ENCODE measurements around the gene CNKSR3. TPM values are rescaled to one million over a fixed set of nuclear protein-coding genes. Genes with fewer than 3 reads are reported as not detected.

CNKSR3 gene
- total RNA-seq, 1 donor from 2014 or later, result 10.3 TPM

DNA sequence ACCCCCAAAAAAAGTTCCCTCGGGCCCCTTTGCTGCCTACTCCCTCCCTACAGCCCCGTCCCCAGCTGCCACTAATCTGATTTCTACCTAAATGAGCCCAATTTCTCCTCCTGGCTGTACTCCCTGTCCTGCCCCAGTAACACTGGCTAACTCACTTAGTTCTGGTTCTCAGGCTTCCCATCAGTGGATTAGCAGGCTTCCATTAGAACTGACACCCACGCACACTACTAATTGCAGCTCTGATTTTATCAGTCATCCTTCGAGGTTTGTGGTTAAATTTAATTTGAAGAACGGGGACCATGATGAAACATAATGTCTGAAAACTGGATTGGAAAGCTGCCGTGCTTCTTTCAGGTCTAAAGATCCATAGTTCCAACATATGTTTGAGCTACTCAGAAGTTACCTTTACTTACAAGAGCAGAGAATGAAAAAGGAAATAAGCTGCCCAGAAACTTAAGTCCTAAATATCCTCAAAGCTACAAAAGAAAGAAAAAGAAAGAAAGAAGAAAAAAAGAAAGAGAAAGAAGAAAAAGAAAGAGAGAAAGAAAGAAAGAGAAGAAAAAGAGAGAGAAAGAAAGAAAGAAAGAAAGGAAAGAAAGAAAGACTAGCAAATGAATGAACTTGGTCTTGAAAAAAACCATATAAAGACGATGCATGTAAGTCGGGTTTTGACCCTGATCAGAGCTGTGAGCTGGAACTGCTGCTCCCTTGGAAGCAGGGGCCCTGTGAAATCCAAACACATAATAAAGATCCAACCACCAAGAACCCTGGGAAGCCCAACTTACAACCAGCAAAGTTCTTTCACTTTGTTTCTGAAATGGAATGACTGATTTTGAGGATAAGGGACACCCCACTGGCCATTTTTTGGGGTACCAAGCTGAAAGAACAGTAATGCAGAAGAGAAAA, 51.7 kb downstream of the CNKSR3 start:
- no peak for DNase-seq (ENCODE audit: low read depth)
- TF ChIP-seq, protein P1, sequence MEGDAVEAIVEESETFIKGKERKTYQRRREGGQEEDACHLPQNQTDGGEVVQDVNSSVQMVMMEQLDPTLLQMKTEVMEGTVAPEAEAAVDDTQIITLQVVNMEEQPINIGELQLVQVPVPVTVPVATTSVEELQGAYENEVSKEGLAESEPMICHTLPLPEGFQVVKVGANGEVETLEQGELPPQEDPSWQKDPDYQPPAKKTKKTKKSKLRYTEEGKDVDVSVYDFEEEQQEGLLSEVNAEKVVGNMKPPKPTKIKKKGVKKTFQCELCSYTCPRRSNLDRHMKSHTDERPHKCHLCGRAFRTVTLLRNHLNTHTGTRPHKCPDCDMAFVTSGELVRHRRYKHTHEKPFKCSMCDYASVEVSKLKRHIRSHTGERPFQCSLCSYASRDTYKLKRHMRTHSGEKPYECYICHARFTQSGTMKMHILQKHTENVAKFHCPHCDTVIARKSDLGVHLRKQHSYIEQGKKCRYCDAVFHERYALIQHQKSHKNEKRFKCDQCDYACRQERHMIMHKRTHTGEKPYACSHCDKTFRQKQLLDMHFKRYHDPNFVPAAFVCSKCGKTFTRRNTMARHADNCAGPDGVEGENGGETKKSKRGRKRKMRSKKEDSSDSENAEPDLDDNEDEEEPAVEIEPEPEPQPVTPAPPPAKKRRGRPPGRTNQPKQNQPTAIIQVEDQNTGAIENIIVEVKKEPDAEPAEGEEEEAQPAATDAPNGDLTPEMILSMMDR (conservative IDR thresholded peaks at IDR 0.05; ENCODE audit: low read depth, low read length), result no peak
- H3K4me3 ChIP-seq (ENCODE audit: low read depth, low read length), result peak overlapping the region; percentile 5

DNA sequence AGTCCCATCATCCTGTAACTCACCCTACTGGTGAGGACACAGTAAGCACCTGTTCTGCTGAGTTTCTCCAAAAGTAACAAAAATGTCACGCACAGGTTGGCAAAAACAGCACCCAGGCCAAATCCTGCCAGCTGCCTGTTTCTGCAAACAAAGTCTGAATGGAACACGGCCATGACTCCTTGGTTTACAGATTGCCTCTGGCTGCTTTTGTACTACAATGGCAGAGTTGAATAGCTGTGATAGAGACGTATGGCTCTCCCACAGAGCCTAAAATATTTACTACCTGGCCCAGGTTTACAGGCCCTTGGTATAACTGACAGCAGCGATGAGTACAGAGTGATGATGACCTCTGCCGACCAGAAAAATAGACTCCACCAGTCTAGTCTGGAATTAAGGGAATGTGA, 52.6 kb downstream of the CNKSR3 start:
- no peak overlapping the region for H3K4me3 ChIP-seq (ENCODE audit: low read depth, low read length)
- no peak for DNase-seq (ENCODE audit: low read depth)
- TF ChIP-seq, protein P1 (conservative IDR thresholded peaks at IDR 0.05; ENCODE audit: low read depth, low read length), result peak; percentile 34

DNA sequence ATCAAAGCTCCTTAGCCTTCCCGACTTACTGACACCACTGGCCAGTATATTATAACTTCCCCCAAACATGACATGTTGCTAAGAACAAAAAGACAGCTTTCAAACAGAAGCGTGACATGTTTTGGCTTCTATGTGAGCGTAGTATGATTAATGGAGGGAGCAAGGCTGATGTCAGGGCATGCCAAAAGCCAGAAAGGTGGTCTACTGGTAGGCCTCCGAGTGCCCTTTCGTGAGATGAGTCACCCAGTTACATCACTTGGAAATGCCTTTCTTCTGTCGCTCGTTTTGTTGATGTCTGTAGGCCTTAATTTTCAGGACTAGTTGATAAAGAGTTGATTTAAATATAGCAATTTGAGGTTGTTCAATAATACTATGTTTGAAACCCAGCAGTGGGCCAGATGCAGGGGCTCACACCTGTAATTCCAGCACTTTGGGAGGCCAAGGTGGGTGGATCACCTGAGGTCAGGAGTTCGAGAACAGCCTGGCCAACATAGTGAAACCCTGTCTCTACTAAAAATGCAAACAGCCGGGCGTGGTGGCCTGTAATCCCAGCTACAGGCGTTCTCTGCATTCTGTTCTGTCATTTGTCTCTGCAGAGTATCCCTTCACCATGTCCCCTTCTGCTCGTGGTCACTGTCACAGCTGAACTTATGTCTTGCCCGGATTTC, 53.3 kb downstream of the CNKSR3 start:
- TF ChIP-seq, protein P1 (conservative IDR thresholded peaks at IDR 0.05; ENCODE audit: low read depth, low read length), result no peak
- H3K4me3 ChIP-seq (ENCODE audit: low read depth, low read length), result no peak overlapping the region
- DNase-seq (ENCODE audit: low read depth), result no peak

DNA sequence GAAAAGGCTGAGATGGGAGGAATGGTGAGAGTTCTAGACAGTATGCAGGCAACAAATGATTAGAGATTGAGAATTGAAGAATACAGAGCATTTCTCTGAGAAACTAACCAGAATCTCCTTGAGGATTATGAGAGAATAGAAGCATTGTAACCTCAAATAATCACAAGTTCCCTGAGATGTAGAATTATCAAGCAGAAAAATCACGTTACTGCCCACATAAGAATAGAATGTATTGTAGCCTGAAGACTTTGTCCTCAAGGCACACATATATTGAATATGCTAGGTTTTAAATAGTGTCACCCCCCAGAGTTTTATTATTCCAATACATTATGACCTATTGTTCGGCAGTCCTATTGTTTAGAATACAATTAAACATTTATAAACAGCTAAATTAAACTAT, 57.2 kb downstream of the CNKSR3 start:
- no peak for DNase-seq (ENCODE audit: low read depth)
- no peak overlapping the region for H3K4me3 ChIP-seq (ENCODE audit: low read depth, low read length)
- TF ChIP-seq, protein P1 (conservative IDR thresholded peaks at IDR 0.05; ENCODE audit: low read depth, low read length), result no peak

DNA sequence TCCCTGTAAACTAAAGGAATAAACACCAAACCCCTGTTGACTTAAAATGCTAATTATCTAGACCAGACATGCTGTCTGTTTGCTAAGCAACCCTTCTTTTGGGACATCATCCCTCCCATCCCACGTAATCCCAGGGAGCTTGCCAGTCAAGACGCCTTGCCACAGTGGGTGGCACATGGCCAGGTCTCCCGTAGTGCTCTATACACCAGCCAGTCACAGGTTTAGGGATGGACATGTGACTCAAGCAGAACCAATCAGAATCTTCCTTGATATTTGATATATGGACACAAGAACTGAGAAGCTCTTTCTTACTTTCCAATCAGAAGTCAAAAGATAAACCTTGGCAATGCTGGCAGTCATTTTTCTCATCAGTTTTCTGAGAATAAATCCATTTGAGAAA, 60.0 kb downstream of the CNKSR3 start:
- no peak overlapping the region for H3K4me3 ChIP-seq (ENCODE audit: low read depth, low read length)
- DNase-seq (ENCODE audit: low read depth), result no peak
- TF ChIP-seq, protein P1 (conservative IDR thresholded peaks at IDR 0.05; ENCODE audit: low read depth, low read length), result no peak

DNA sequence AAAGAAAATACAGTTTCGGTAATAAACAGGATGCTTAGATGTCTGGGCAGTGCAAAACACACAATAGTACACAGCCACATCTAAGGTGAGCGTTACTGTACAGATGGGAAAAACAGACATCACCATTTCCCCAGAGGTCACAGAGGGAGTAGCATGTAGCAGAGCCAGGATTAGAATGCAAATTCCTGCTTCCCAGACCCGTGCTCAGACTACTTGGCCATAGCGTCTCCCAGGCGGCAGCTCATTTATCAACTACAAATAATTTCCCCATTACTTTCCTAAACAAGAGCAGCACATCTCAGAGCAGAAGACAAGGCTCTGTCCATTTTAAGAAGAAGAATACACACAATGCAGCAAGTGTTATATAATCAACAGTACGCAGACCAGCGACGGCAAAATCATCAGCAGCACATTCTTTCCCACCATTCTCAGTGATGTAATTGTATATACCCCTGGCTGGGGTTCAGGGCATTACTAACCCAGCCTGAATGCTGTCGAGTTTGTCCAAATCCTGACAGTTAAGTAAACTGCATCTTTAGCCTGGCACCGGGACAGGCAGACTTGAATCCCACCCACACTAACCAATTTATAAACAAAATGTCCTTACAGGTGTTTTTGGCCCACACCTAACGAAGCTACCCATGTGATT, 61.9 kb downstream of the CNKSR3 start:
- no peak overlapping the region for H3K4me3 ChIP-seq (ENCODE audit: low read depth, low read length)
- TF ChIP-seq, protein P1 (conservative IDR thresholded peaks at IDR 0.05; ENCODE audit: low read depth, low read length), result peak; percentile 31
- DNase-seq (ENCODE audit: low read depth), result no peak
